ENCODE results near the gene BOLA2B.
"Not testable (repeated sequence)": the region's sequence is repeated elsewhere in the genome, so short reads cannot be mapped to it uniquely, and the experiment has no call there.

Gene BOLA2B

GRCh38 chr16:30193615-30194014 is at the start of gene BOLA2B, which contains the start of gene SLX1A:
Gene BOLA2B (minus strand): TSS chr16:30193666. CDS start chr16:30193595, 71 bp downstream.
Gene SLX1A (plus strand): TSS chr16:30193875. CDS start chr16:30194085, 210 bp downstream.
- not testable (repeated sequence) for DNase-seq (ENCODE audit: low spot score)

- not testable (repeated sequence) for DNase-seq (ENCODE audit: low spot score)
Observed at GRCh38 chr16:30217082-30217481, 23.6 kb upstream of the BOLA2B start.

- not testable (repeated sequence) for DNase-seq (ENCODE audit: low spot score)
Observed at GRCh38 chr16:30211414-30211813, 17.9 kb upstream of the BOLA2B start.

- not testable (repeated sequence) for DNase-seq (ENCODE audit: low spot score)
Observed at GRCh38 chr16:30209032-30209431, 15.6 kb upstream of the BOLA2B start.

- DNase-seq (ENCODE audit: low spot score) = not testable (repeated sequence)
Observed at GRCh38 chr16:30207063-30207704, 13.7 kb upstream of the BOLA2B start.

- DNase-seq (ENCODE audit: low spot score) = not testable (repeated sequence)
Observed at GRCh38 chr16:30206252-30206651, 12.8 kb upstream of the BOLA2B start.

GRCh38 chr16:30205541-30206236 is 12.2 kb upstream of the BOLA2B start:
- not testable (repeated sequence) for DNase-seq (ENCODE audit: low spot score)

- not testable (repeated sequence) for DNase-seq (ENCODE audit: low spot score)
Observed at GRCh38 chr16:30199608-30200343, 6.3 kb upstream of the BOLA2B start.

- DNase-seq (ENCODE audit: low spot score) = not testable (repeated sequence)
Observed at GRCh38 chr16:30199049-30199448, 5.6 kb upstream of the BOLA2B start, which contains the start of gene SULT1A3. Gene SULT1A3 (plus strand): TSS chr16:30199255. CDS start chr16:30200729, 1,474 bp downstream.

- not testable (repeated sequence) for DNase-seq (ENCODE audit: low spot score)
Observed at GRCh38 chr16:30197001-30197400, 3.5 kb upstream of the BOLA2B start.

- DNase-seq (ENCODE audit: low spot score) = not testable (repeated sequence)
Observed at GRCh38 chr16:30194172-30194925, 883 bp upstream of the BOLA2B start.

GRCh38 chr16:30193098-30193497 is 368 bp downstream of the BOLA2B start:
- not testable (repeated sequence) for DNase-seq (ENCODE audit: low spot score)

GRCh38 chr16:30191158-30191557 is 2.3 kb downstream of the BOLA2B start:
- DNase-seq (ENCODE audit: low spot score) = not testable (repeated sequence)

- DNase-seq (ENCODE audit: low spot score) = no peak
Observed at GRCh38 chr16:30187971-30188561, 5.4 kb downstream of the BOLA2B start.

- DNase-seq (ENCODE audit: low spot score) = no peak
Observed at GRCh38 chr16:30187556-30187865, 6.0 kb downstream of the BOLA2B start.

- DNase-seq (ENCODE audit: low spot score) = no peak
Observed at GRCh38 chr16:30186782-30187555, 6.5 kb downstream of the BOLA2B start.

GRCh38 chr16:30186444-30186781 is 7.1 kb downstream of the BOLA2B start:
- DNase-seq (ENCODE audit: low spot score) = no peak

GRCh38 chr16:30185683-30186421 is 7.6 kb downstream of the BOLA2B start:
- peak; percentile 59 for DNase-seq (ENCODE audit: low spot score)

- no peak for DNase-seq (ENCODE audit: low spot score)
Observed at GRCh38 chr16:30184891-30185682, 8.4 kb downstream of the BOLA2B start.
